A549 (cell line): ENCODE results near the gene AKAP11.

Source experiments
- CTCF ChIP-seq: fragments of >200 bp; sonication (Bioruptor Twin); formaldehyde crosslinking; IDR thresholded peaks from 3 replicates; pipeline ENCODE4 v1.5.1; 2016
- MYC ChIP-seq: IDR thresholded peaks from 2 replicates; pipeline ENCODE4 v1.6.1; 2012; ENCODE audit warnings: mild to moderate bottlenecking, inconsistent platforms, low read length, improper control_type of control experiment, borderline replicate concordance
- NR3C1 ChIP-seq: fragments of >200 bp; sonication (Bioruptor Twin); formaldehyde crosslinking; IDR thresholded peaks from 3 replicates; pipeline ENCODE4 v1.6.1; 2017
- POLR2A ChIP-seq: IDR thresholded peaks from 2 replicates; pipeline ENCODE4 v1.6.1; 2012; ENCODE audit warnings: mild to moderate bottlenecking, low read length
- REST ChIP-seq: fragments of 200-600 bp; sonication (generic); IDR thresholded peaks from 2 replicates; pipeline ENCODE4 v1.6.1; 2016; ENCODE audit warnings: antibody characterized with exemption, mild to moderate bottlenecking, moderate library complexity
- USF2 ChIP-seq: fragments of 450-650 bp; IDR thresholded peaks from 2 replicates; pipeline ENCODE4 v1.6.1; 2014; ENCODE audit warnings: antibody characterized with exemption

DNA sequence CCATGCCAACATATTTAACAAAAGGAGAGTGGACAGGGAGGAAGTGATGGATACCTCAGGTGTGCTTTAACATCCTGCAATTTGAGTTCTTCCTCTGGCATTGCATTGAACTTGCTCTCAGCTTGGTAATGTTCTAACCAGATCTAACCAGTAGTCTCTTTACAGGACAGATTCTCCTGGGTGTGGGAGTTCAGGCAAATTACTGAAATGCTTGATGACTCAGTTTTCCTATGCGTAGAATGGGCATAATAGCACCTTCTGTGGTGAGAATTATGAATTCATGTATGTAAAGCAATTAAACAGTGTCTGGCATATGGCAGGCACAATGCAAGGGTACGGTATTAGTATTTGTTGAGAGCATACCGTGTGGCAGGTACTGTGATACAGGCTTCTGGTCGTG is 3.6 kb downstream of the AKAP11 start:
- no peak for TF ChIP-seq CTCF
- no peak for TF ChIP-seq POLR2A
- TF ChIP-seq NR3C1, result no peak
- TF ChIP-seq REST, result no peak
- TF ChIP-seq USF2, result no peak
- no peak for TF ChIP-seq MYC
